Tibial nerve (tissue), 4 donors: Measurements from ENCODE around the gene CRABP2.

Experiments
- CTCF ChIP-seq, 5 experiments: fragments of 200-600 bp in 3 of 5; fragments of 450-650 bp in 2 of 5; sonication (generic) in 3 of 5; IDR thresholded peaks; one replicate each; pipeline ENCODE4 v1.5.1; 2016 to 2019; ENCODE audit warnings: antibody characterized with exemption in 5 of 5, mild to moderate bottlenecking in 3 of 5, moderate library complexity in 2 of 5
- EP300 ChIP-seq, 2 donors: sonication (generic); formaldehyde crosslinking; IDR thresholded peaks; one replicate each; pipeline ENCODE4 v1.6.1; 2017; ENCODE audit warnings: antibody characterized with exemption in 2 of 2, mild to moderate bottlenecking in 1 of 2
- POLR2A ChIP-seq, 2 donors: fragments of 450-650 bp; IDR thresholded peaks; one replicate each; pipeline ENCODE4 v1.6.1; 2017; ENCODE audit warnings: antibody characterized with exemption in 2 of 2, mild to moderate bottlenecking in 2 of 2, moderate library complexity in 2 of 2

GRCh38 chr1:156662800-156663055, 42.7 kb downstream of the CRABP2 start:
- TF ChIP-seq CTCF (IDR thresholded peaks at IDR 0.05) (no peak), EP300 (IDR thresholded peaks at IDR 0.05) (no peak), POLR2A (IDR thresholded peaks at IDR 0.05) (no peak)
